ENCODE results near the gene SUGT1.
"Not testable (repeated sequence)": the region's sequence is repeated elsewhere in the genome, so short reads cannot be mapped to it uniquely, and the experiment has no call there.

SUGT1 gene

GRCh38 chr13:52703482-52703881, 50.8 kb downstream of the SUGT1 start:
- Histone ChIP-seq H3K27ac (ENCODE audit: low read length) (no peak overlapping the region), H4K20me1 (ENCODE audit: insufficient read depth, low read length) (no peaks in the 10 kb centered on the region), H3K4me2 (ENCODE audit: insufficient read depth, low read length) (no peak overlapping the region), H3K79me2 (ENCODE audit: insufficient read depth, low read length) (no peaks in the 10 kb centered on the region), H3K4me3 (ENCODE audit: low read depth in 1 of 2, low read length in 2 of 2) (no peak overlapping the region), H3K4me1 (ENCODE audit: insufficient read depth, low read length) (no peaks in the 10 kb centered on the region), H3K9me3 (ENCODE audit: insufficient read depth, low read length, severe bottlenecking) (no peaks in the 10 kb centered on the region), H2AFZ (ENCODE audit: low read depth, low read length) (no peak overlapping the region), H3K9ac (ENCODE audit: low read depth, low read length) (no peak overlapping the region), H3K27me3 (ENCODE audit: insufficient read depth, low read length, poor library complexity) (no peaks in the 10 kb centered on the region), H3K36me3 (ENCODE audit: insufficient read depth, low read length) (no peaks in the 10 kb centered on the region)
- DNase-seq = no peak
- no peak for ATAC-seq (ENCODE audit: insufficient read depth, low read depth)
- TF ChIP-seq CTCF (IDR thresholded peaks at IDR 0.05; ENCODE audit: borderline replicate concordance, extremely low read depth, low read length, poor library complexity, severe bottlenecking) (no peak), EZH2 (IDR thresholded peaks at IDR 0.05; ENCODE audit: borderline replicate concordance, low read depth, low read length, severe bottlenecking) (no peak)

GRCh38 chr13:52706081-52706480, 53.4 kb downstream of the SUGT1 start:
- no peak overlapping the region for H3K4me3 ChIP-seq (ENCODE audit: low read depth in 1 of 2, low read length in 2 of 2)
- H3K4me1 ChIP-seq (ENCODE audit: insufficient read depth, low read length) = no peaks in the 10 kb centered on the region
- TF ChIP-seq EZH2 (IDR thresholded peaks at IDR 0.05; ENCODE audit: borderline replicate concordance, low read depth, low read length, severe bottlenecking) (no peak), CTCF (IDR thresholded peaks at IDR 0.05; ENCODE audit: borderline replicate concordance, extremely low read depth, low read length, poor library complexity, severe bottlenecking) (no peak)
- H3K27ac ChIP-seq (ENCODE audit: low read length) = no peak overlapping the region
- no peaks in the 10 kb centered on the region for H3K9me3 ChIP-seq (ENCODE audit: insufficient read depth, low read length, severe bottlenecking)
- no peaks in the 10 kb centered on the region for H3K27me3 ChIP-seq (ENCODE audit: insufficient read depth, low read length, poor library complexity)
- no peaks in the 10 kb centered on the region for H3K36me3 ChIP-seq (ENCODE audit: insufficient read depth, low read length)
- DNase-seq (no peak), ATAC-seq (ENCODE audit: insufficient read depth, low read depth) (no peak)
- no peak overlapping the region for H3K9ac ChIP-seq (ENCODE audit: low read depth, low read length)
- no peak overlapping the region for H3K4me2 ChIP-seq (ENCODE audit: insufficient read depth, low read length)
- no peaks in the 10 kb centered on the region for H3K79me2 ChIP-seq (ENCODE audit: insufficient read depth, low read length)
- H4K20me1 ChIP-seq (ENCODE audit: insufficient read depth, low read length) = no peaks in the 10 kb centered on the region
- H2AFZ ChIP-seq (ENCODE audit: low read depth, low read length) = no peak overlapping the region

GRCh38 chr13:52707375-52707774, 54.7 kb downstream of the SUGT1 start:
- DNase-seq = no peak
- H3K9me3 ChIP-seq (ENCODE audit: insufficient read depth, low read length, severe bottlenecking) = no peaks in the 10 kb centered on the region
- ATAC-seq (ENCODE audit: insufficient read depth, low read depth) = no peak
- no peaks in the 10 kb centered on the region for H3K4me1 ChIP-seq (ENCODE audit: insufficient read depth, low read length)
- H3K4me2 ChIP-seq (ENCODE audit: insufficient read depth, low read length) = no peak overlapping the region
- H3K27ac ChIP-seq (ENCODE audit: low read length) = no peak overlapping the region
- no peak overlapping the region for H2AFZ ChIP-seq (ENCODE audit: low read depth, low read length)
- H4K20me1 ChIP-seq (ENCODE audit: insufficient read depth, low read length) = no peaks in the 10 kb centered on the region
- H3K36me3 ChIP-seq (ENCODE audit: insufficient read depth, low read length) = no peaks in the 10 kb centered on the region
- H3K79me2 ChIP-seq (ENCODE audit: insufficient read depth, low read length) = no peaks in the 10 kb centered on the region
- H3K27me3 ChIP-seq (ENCODE audit: insufficient read depth, low read length, poor library complexity) = no peaks in the 10 kb centered on the region
- TF ChIP-seq CTCF (IDR thresholded peaks at IDR 0.05; ENCODE audit: borderline replicate concordance, extremely low read depth, low read length, poor library complexity, severe bottlenecking) (peak; percentile 37), EZH2 (IDR thresholded peaks at IDR 0.05; ENCODE audit: borderline replicate concordance, low read depth, low read length, severe bottlenecking) (no peak)
- H3K9ac ChIP-seq (ENCODE audit: low read depth, low read length) = no peak overlapping the region
- no peak overlapping the region for H3K4me3 ChIP-seq (ENCODE audit: low read depth in 1 of 2, low read length in 2 of 2)

GRCh38 chr13:52708266-52708665, 55.6 kb downstream of the SUGT1 start:
- H4K20me1 ChIP-seq (ENCODE audit: insufficient read depth, low read length); H2AFZ ChIP-seq (ENCODE audit: low read depth, low read length): not testable (repeated sequence)

More at GRCh38 chr13:52708266-52708665, 55.6 kb downstream of the SUGT1 start:
- not testable (repeated sequence) for H3K27me3 ChIP-seq (ENCODE audit: insufficient read depth, low read length, poor library complexity); ATAC-seq (ENCODE audit: insufficient read depth, low read depth); H3K79me2 ChIP-seq (ENCODE audit: insufficient read depth, low read length); H3K4me1 ChIP-seq (ENCODE audit: insufficient read depth, low read length); H3K4me3 ChIP-seq (ENCODE audit: low read depth in 1 of 2, low read length in 2 of 2); H3K27ac ChIP-seq (ENCODE audit: low read length); H3K4me2 ChIP-seq (ENCODE audit: insufficient read depth, low read length); H3K36me3 ChIP-seq (ENCODE audit: insufficient read depth, low read length); H3K9me3 ChIP-seq (ENCODE audit: insufficient read depth, low read length, severe bottlenecking); DNase-seq; H3K9ac ChIP-seq (ENCODE audit: low read depth, low read length)

Measured in DND-41 (cell line).